Stimulated activated CD8-positive, alpha-beta memory T cell treated with anti-CD3 and anti-CD28 coated beads, Interleukin-12 subunit alpha, Interleukin-12 subunit beta, amount 100 ng/mL, for 24 hours (primary cell): ENCODE measurements around the gene RPL36.
"Not testable (repeated sequence)": the region's sequence is repeated elsewhere in the genome, so short reads cannot be mapped to it uniquely, and the experiment has no call there.

ENCODE experiments used
- DNase-seq: peaks from one replicate; pipeline ENCODE4 v3.0.0-alpha.2; 2020; ENCODE audit errors: extremely low read depth

RPL36 gene

GRCh38 chr19:5690955-5691821 is 1.1 kb downstream of the RPL36 start:
- no peak for DNase-seq

- no peak for DNase-seq
These were observed 2.0 kb downstream of the RPL36 start for GRCh38 chr19:5691822-5692722.

DNA sequence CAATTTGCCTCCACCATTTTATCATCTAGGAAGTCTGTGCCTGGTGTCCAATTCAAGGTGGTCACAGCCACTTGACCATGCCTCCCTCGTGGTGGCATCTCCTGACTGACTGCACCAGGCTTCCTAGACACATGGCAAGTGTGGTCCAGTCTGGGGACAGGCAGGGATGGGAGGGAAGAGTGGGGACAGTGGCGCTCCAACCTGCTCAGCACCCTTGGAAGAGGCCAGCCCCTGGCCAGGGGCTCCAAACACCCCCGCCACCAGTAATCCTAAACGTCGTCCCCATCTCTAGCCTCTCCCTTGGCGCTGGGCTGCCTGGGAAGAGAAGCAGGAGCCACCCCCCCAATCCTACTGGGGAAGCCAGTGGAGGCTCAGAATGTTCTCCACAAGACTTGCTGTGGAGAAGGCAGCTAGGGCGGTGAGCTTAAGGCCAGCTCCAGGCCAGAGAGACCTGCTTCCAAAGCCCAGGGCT is 2.7 kb downstream of the RPL36 start:
- DNase-seq = no peak

- no peak for DNase-seq
These were observed 3.4 kb downstream of the RPL36 start for GRCh38 chr19:5693195-5694166.

DNA sequence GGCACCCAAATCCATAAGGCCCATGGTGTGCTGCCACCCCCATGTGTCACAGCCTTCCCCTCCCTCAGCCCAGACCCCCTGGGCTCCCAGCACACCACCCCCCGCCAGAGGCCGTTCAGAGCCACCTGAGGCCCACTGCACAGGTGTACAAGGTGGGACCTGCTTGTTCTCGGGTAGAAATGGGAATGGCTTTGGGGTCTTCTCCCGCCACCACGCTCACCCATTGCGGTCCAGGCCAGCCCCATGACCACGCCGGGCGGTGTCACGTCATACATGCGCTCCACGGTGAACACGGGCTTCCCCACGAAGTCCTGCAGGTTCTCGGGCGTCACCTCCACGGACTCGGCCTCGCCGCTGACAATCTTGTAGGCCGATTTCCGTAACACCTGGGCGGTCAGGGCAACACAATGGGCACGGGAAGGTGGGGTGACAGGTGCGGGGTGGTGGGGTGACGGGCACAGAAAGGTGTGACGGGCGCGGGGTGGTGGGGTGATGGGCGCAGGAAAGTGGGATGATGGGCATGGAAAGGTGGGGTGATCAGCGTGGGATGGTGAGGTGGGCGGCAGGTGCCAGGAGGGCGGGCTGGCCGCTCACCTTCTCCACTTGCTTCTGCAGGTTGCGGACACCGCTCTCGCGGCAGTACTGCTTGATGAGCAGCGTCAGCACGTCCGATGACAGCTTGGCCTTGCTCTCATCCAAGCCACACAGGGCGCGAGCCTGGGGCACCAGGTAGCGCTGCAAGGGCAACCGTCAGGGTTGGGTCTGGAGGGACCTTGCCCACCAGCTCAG is 4.3 kb downstream of the RPL36 start:
- DNase-seq = no peak

GRCh38 chr19:5694956-5695648 is 5.0 kb downstream of the RPL36 start:
- no peak for DNase-seq

DNA sequence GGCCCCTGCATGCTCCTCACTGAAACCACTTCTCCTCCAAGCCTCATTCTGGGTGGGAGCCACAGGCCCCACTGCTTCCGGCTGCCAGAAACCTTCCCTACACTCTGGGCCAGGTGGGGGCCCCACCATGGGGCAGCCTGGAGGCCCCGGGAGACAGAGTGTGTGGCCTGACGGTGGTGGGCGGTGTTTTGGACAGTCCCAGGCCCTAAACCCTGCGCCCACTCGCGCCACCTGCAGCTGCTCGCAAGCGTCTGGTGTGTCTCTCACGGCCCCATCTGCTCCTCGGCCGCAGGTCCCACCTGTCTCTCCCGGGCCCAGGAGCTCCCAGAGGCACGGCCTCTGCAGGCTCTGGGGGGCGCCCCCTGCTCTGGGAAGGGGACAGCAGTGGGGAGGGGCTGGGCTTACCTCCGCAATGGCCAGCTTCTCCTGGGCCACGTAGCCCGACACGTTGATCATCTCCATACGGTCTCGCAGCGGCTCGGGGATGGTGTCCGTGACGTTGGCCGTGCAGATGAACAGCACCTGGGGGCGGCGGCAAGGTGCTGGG is 5.6 kb downstream of the RPL36 start:
- DNase-seq = no peak

GRCh38 chr19:5696196-5697021 is 6.3 kb downstream of the RPL36 start:
- no peak for DNase-seq

GRCh38 chr19:5697022-5697889 is 7.2 kb downstream of the RPL36 start:
- no peak for DNase-seq

- DNase-seq = no peak
These were observed 8.0 kb downstream of the RPL36 start for GRCh38 chr19:5697890-5698634.

DNA sequence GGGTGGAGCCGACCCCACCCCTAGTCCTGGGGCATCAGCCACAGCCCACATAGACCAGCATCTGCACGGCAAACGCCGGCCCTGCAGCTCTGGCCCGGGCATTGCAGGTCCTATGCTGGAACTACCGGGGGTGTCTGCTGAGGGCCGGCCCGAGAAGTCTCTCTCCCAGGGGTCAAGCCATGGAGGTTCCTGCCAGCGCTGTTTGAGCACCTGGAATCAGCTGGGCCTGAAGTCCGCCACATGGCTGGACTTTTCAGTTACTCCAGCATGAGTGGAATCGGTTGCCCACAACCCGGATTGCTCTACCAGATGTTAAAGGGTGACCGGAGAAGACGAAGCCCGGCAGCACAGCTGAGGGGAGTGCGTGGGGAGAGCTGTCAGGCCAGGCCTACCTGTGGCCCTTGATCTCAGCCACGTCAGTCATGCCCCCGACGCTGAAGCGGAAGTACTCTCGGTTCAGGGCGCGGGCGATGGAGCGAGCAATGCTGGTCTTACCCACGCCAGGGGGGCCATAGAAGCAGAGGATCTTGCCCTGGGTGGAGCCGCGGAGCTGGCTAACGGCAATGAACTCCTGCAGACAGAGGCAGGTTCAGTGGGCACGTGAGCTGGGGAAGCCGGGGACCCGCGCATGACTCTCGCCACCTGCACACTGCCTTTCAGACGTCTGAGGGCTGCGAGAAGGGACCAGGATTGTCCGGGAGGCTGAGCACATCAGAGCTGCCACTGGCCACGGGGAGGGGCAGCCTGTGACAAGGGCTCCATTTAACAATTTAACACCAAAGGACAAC is 8.7 kb downstream of the RPL36 start:
- no peak for DNase-seq

DNA sequence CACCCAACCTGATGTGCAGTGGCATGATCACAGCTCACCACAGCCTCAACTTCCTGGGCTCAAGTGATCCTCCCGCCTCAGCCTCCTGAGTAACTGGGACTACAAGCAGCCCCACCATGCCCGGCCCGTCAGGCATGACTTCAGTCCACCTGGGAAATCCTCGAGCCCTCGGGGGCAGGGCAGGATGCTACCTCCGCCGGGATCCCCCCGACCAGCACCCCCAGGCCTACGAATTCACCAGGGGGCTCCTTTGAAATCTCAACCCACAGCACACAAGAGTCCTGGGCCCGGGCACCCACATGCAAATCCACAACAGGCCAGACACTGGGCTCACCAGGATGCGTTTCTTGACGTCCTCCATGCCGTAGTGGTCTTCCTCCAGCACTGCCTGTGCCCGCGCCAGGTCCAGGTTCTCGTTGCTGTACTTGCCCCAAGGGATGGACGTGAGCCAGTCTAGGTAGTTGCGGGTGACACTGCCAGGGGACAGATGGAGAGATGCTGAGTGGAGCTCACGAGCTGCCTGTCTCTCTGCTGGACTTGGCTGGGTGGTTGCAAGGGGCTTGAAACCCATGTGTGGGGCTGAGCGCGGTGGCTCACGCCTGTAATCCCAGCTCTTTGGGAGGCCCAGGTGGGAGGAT is 10.5 kb downstream of the RPL36 start:
- DNase-seq = no peak

DNA sequence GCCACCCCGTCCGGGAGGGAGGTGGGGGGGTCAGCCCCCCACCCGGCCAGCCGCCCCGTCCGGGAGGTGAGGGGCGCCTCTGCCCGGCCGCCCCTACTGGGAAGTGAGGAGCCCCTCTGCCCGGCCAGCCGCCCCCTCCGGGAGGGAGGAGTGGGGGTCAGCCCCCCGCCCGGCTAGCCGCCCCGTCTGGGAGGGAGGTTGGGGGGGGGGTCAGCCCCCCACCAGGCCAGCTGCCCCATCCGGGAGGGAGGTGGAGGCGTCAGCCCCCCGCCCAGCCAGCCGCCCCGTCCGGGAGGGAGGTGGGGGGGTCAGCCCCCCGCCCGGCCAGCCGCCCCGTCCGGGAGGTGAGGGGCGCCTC is 11.9 kb downstream of the RPL36 start:
- not testable (repeated sequence) for DNase-seq

DNA sequence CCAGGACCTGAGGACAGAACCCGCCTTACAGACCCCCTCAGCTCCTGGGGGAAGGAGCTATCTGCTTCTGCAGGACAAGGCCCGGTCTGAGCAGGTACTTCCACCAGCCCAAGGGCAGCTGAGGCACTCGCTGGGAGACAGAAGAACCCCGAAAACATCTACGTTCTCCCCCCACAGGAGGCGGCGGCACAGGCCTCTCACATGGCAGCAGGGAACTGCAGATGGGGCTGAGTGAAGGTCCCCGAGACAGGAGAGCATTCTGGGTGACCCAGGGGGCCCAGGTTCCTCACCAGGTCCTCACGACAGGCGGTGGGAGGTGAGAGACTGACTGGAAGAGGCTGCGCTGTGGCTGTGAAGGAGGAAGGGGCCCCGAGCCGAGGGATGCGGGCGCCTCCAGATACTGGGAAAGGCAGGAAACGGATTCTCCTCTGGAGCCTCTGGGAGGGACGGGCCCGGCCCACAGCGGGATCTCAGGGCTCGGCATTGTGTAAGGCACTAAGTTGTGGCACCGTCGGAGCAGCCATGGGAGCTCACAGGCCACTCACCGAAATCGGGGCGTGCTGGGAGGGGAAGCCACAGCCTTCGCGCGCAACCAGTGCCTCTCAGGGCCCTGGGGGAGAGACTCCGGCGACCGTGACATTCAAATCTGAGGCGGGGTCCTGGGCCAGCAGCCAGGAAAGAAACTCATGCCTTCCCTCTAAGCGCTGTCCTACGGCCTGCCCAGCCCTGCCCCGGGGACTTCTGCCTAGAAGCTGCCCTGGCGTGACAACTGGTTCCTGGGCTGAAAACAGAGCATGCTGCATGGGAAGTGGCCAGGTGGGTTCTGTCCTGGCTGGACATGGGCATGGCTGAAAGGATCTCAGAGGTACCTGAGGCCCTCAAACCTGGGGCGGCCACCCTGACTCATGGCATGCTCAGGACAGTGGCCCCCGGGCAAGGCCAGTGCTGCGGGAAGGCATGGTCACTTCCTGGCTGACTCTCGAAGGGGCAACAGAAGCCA is 14.0 kb downstream of the RPL36 start:
- DNase-seq = no peak

DNA sequence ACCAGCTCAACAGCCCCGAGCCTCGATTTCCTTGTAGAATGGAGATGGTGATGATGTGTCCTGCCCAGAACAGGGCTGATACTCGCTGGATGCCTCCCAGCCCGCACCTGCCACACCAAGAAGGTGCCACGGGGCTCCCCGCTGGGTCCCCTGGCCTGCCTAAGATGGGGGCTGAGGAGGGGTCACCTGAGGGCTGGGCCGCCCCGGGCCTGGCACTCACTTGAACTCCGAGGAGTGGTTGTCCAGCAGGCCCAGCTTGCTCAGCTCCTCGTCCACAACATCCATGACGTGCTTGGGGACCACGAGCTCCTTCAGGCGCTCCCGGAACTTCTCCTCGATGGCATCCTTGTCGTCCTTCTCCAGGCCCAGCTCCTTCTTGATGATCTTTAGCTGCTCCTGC is 15.5 kb downstream of the RPL36 start:
- no peak for DNase-seq
